Mucosa of descending colon (tissue), 3 donors: ENCODE measurements around the gene HSD17B2. TPM values are rescaled to one million over a fixed set of nuclear protein-coding genes. Genes with fewer than 3 reads are reported as not detected.

ENCODE experiments used
- ATAC-seq: fragments of 200-7000 bp; cut with Tn5 transposase; one replicate; pipeline ENCODE4 v1.9.1; 2020; ENCODE audit warnings: mild to moderate bottlenecking, moderate library complexity
- DNase-seq, 3 donors: peaks; one replicate each; pipeline ENCODE4 v3.0.0-alpha.2; 2020
- H3K36me3 ChIP-seq: fragments of 200-600 bp; one replicate; pipeline ENCODE4 v1.8.0; 2021; ENCODE audit warnings: low read depth, mild to moderate bottlenecking
- H3K4me1 ChIP-seq: fragments of 200-600 bp; one replicate; pipeline ENCODE4 v1.8.0; 2021; ENCODE audit warnings: low read depth, mild to moderate bottlenecking
- H3K4me3 ChIP-seq: fragments of 200-600 bp; one replicate; pipeline ENCODE4 v1.8.0; 2021; ENCODE audit warnings: mild to moderate bottlenecking
- H3K9me3 ChIP-seq: fragments of 200-600 bp; one replicate; pipeline ENCODE4 v1.8.0; 2021; ENCODE audit warnings: mild to moderate bottlenecking
- intact Hi-C, 2 donors: fragments of 100-400 bp; cut with DNase I in 1 of 2; cut with micrococcal nuclease in 1 of 2; formaldehyde crosslinking; loops; one replicate each; pipeline versions ENCODE4 v1.11.0 to v1.11.1; 2022; cut with DNase I, micrococcal nuclease
- total RNA-seq, 3 donors: library from RNA; stranded (reverse); fragmentation: NEBNext Ultra II Directional in 2 of 3; extraction: Animal tissue kit (Norgen Biotek cat#: 25700) in 2 of 3; gene quantifications; one replicate each; pipeline versions ENCODE4 v1.2.1 to v1.2.4, GENCODE V29; 2021 to 2023
- TF ChIP-seq, protein P1 (sequence below): fragments of 200-600 bp; IDR thresholded peaks from one replicate; pipeline ENCODE4 v1.8.0; 2022; ENCODE audit warnings: antibody characterized with exemption, mild to moderate bottlenecking
- donor health status: DM: no; HTN: no; CAD: no; lungs with moderate emphysema.
- donor health status: DM: no; HTN: no; CAD: no.
- donor health status: DM: no; HTN: yes; CAD: no.

The HSD17B2 gene
- total RNA-seq, 3 donors from 2014 or later, result 38.6 to 211 (median 45.5) TPM

DNA sequence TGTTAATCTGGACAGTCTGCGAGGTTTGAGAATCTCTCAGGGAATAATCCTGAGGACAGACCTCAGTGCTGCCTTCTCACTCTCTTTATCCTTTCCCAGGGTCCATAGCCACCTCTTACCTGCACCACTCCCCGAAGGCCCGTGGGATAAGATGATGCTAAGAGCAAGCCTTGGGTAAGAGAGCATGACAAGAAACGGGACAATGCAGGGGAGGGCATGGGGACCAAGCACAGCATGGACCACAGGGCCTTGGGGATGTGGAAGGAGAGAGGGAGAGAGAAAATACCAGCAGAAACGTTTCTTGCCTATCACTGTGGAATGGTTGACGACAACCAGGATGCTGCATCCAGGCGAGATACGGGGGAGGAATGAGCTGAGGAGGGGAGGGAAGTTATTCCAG is 15.5 kb upstream of the HSD17B2 start:
- TF ChIP-seq, protein P1, sequence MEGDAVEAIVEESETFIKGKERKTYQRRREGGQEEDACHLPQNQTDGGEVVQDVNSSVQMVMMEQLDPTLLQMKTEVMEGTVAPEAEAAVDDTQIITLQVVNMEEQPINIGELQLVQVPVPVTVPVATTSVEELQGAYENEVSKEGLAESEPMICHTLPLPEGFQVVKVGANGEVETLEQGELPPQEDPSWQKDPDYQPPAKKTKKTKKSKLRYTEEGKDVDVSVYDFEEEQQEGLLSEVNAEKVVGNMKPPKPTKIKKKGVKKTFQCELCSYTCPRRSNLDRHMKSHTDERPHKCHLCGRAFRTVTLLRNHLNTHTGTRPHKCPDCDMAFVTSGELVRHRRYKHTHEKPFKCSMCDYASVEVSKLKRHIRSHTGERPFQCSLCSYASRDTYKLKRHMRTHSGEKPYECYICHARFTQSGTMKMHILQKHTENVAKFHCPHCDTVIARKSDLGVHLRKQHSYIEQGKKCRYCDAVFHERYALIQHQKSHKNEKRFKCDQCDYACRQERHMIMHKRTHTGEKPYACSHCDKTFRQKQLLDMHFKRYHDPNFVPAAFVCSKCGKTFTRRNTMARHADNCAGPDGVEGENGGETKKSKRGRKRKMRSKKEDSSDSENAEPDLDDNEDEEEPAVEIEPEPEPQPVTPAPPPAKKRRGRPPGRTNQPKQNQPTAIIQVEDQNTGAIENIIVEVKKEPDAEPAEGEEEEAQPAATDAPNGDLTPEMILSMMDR, result no peak
- DNase-seq, result no peak
- Histone ChIP-seq H3K9me3 (no peaks in the 10 kb centered on the region), H3K36me3 (no peaks in the 10 kb centered on the region), H3K4me1 (peaks cover 5% of the 10 kb centered on the region), H3K4me3 (no peak overlapping the region)
- no peak for ATAC-seq
- intact Hi-C loops, result no loop called here

DNA sequence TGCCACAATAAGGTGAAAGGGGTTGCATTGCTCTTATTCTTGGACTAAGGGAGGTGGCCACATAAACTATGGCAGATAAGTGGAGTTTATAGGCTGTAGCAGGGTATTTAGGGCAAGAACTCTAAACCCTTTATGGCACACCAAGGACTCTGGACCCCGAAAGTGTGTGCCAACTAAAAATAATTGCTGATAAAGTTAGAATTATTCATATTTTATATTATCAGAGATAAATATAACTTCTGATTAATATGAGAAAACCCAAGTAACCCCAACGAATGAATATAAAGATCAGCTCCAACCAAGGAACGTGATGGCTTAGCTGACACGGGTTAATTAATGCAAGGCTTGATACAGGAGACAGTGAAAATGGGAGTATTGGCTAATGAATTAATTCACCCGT is 15.0 kb upstream of the HSD17B2 start:
- Histone ChIP-seq H3K9me3 (no peaks in the 10 kb centered on the region), H3K36me3 (no peaks in the 10 kb centered on the region), H3K4me1 (peaks cover 5% of the 10 kb centered on the region), H3K4me3 (no peak overlapping the region)
- intact Hi-C loops, result no loop called here
- ATAC-seq (no peak), DNase-seq (no peak)
- TF ChIP-seq, protein P1, result no peak

DNA sequence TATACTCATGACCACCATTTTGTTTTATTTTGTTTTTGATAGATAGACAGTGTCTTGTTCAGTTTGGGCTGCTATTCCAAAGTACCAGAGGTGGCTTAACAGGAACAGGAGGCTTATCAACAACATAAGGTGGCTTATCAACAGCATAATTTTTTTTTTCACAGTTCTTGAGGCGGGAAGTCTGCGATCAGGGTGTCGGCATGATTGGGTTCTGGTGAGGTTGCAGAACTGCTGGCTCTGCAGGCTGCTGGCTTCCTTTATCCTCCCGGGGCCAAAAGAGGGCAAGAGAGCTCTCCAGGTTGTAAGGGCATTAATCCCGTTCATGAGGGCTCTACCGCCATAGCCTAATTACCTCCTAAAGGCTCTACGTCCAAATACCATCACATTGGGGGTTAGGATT is 11.8 kb upstream of the HSD17B2 start:
- no peaks in the 10 kb centered on the region for H3K36me3 ChIP-seq
- intact Hi-C loops, result no loop called here
- DNase-seq (no peak), ATAC-seq (no peak)
- H3K4me3 ChIP-seq, result no peak overlapping the region
- TF ChIP-seq, protein P1, result no peak
- H3K4me1 ChIP-seq, result no peaks in the 10 kb centered on the region
- no peaks in the 10 kb centered on the region for H3K9me3 ChIP-seq

DNA sequence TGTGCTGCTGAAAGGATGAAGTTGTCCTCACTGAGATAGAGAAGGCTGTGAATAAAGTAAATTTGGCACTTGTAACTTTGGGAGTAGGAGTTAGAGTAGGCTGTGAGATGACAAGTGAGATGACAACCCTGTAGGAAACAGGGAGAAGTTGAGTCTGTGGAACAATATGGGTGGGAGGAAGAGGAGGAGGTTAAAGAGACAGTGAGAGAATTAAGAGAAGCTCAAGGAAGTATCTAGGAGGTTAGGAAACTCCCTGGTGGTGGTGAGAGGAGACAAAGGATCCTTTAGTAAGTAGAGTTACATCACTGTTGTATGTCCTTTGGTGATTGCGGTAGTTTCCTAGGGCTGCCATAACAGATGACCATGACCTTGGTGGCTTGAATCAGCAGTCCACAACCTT is 10.7 kb upstream of the HSD17B2 start:
- no peak overlapping the region for H3K4me3 ChIP-seq
- no peaks in the 10 kb centered on the region for H3K4me1 ChIP-seq
- ATAC-seq (no peak), DNase-seq (no peak)
- H3K36me3 ChIP-seq, result no peaks in the 10 kb centered on the region
- TF ChIP-seq, protein P1, result no peak
- H3K9me3 ChIP-seq, result no peaks in the 10 kb centered on the region
- intact Hi-C loops, result no loop called here

DNA sequence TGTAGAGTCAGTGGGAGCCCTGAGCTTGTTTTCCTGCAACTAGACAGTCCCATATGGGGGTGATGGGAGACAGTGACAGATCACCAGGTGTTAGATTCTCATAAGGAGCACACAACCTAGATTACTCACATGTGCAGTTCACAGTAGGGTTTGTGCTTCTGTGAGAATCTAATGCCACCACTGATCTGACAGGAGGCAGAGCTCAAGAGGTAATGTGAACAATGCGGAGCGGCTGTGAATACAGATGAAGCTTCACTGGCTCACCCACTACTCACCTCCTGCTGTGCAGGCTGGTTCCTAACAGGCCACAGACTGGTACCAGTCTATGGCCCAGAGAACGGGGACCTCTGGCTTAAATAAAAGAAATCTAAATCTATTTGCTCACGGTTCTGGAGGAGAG is 10.2 kb upstream of the HSD17B2 start:
- ATAC-seq (no peak), DNase-seq (no peak)
- Histone ChIP-seq H3K4me1 (no peaks in the 10 kb centered on the region), H3K9me3 (no peaks in the 10 kb centered on the region), H3K4me3 (no peak overlapping the region), H3K36me3 (no peaks in the 10 kb centered on the region)
- intact Hi-C loops, result no loop called here
- TF ChIP-seq, protein P1, result no peak

DNA sequence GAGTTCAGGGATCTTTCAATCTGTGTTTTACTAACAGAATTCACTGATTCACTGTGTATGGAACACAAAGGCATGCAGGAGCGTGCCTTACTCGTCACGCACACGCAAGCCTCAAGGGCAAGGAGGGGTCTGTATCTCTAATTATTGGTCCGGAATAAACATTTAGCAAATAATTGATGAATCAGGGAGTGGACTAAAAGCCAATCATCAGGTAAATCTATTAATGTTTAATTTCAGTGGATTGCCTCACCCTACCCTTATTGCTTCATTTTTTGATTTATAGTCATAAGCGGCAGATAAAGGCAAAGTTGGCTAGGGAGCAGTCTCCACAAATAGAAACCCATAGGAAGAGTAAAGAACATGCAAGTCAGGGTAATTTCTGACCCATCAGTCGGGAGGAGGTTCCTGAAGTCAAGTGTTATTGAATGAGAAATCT is 7.4 kb upstream of the HSD17B2 start:
- TF ChIP-seq, protein P1, result no peak
- ATAC-seq (no peak), DNase-seq (no peak)
- no peaks in the 10 kb centered on the region for H3K9me3 ChIP-seq
- intact Hi-C loops, result no loop called here
- H3K4me3 ChIP-seq, result no peak overlapping the region
- no peaks in the 10 kb centered on the region for H3K4me1 ChIP-seq
- no peaks in the 10 kb centered on the region for H3K36me3 ChIP-seq
